Esophagus squamous epithelium (tissue), 5 donors: Measurements from ENCODE around the gene CNTN4. TPM values are rescaled to one million over a fixed set of nuclear protein-coding genes. Genes with fewer than 3 reads are reported as not detected.

Experiments used
- DNase-seq: peaks from one replicate; lab custom pipeline; 2025; lab: John Stamatoyannopoulos, UW
- H3K27ac ChIP-seq, 4 donors: fragments of 200-600 bp; sonication (generic); one replicate each; pipeline ENCODE4 v1.5.1; 2016 to 2019; ENCODE audit warnings: mild to moderate bottlenecking in 1 of 4
- H3K27me3 ChIP-seq, 4 donors: fragments of 200-600 bp; sonication (generic); 1 replicate in 3 of 4; 2 replicates in 1 of 4; pipeline versions ENCODE4 v1.5.1 to v1.6.0; 2017 to 2021; ENCODE audit warnings: antibody characterized with exemption in 1 of 4
- H3K36me3 ChIP-seq, 3 donors: fragments of 200-600 bp; sonication (generic); one replicate each; pipeline ENCODE4 v1.5.1; 2016 to 2019
- H3K4me1 ChIP-seq, 3 donors: fragments of 200-600 bp; sonication (generic); one replicate each; pipeline ENCODE4 v1.5.1; 2017 to 2019
- H3K4me3 ChIP-seq, 4 donors: fragments of 200-600 bp; sonication (generic); 1 replicate in 3 of 4; 2 replicates in 1 of 4; pipeline ENCODE4 v1.5.1; 2016 to 2019; ENCODE audit warnings: mild to moderate bottlenecking in 2 of 4, moderate library complexity in 1 of 4
- H3K9me3 ChIP-seq, 3 donors: fragments of 200-600 bp; sonication (generic); one replicate each; pipeline ENCODE4 v1.5.1; 2016 to 2019
- CTCF ChIP-seq, 6 experiments: fragments of 450-650 bp in 4 of 6; fragments of 200-600 bp in 2 of 6; sonication (generic) in 2 of 6; IDR thresholded peaks; one replicate each; pipeline ENCODE4 v1.5.1; 2016 to 2019; ENCODE audit warnings: antibody characterized with exemption in 6 of 6, mild to moderate bottlenecking in 4 of 6, moderate library complexity in 4 of 6
- POLR2A ChIP-seq, 4 donors: fragments of 450-650 bp; IDR thresholded peaks; one replicate each; pipeline ENCODE4 v1.6.1; 2017; ENCODE audit warnings: antibody characterized with exemption in 4 of 4, mild to moderate bottlenecking in 4 of 4, moderate library complexity in 3 of 4
- WGBS, 2 donors: methylation state at CpG; one replicate each; pipeline ENCODE4 v1.1.5; 2018; 5-methylcytosine and 5-hydroxymethylcytosine counted together
- intact Hi-C: fragments of 100-400 bp; cut with DNase I; formaldehyde crosslinking; loops from one replicate; pipeline ENCODE4 v1.15.0; 2022
- total RNA-seq, 4 donors: library from RNA; depleted of rRNA; stranded (reverse); fragments of >200 nt; gene quantifications; one replicate each; pipeline ENCODE4 v1.1.0, GENCODE V29; 2016
- donor health status: DM: yes; HTN: yes; CAD: no.

Gene CNTN4
- total RNA-seq, 4 donors from 2014 or later: 0.31 to 8.5 (median 3.5) TPM

GRCh38 chr3:2850701-2851100 is 752.0 kb downstream of the CNTN4 start:
- Histone ChIP-seq H3K4me1 (peaks cover 0 to 8% (median 0%) of the 10 kb centered on the region in 3 donors), H3K4me3 (no peak overlapping the region), H3K27ac (no peak overlapping the region), H3K36me3 (no peaks in the 10 kb centered on the region), H3K27me3 (no peaks in the 10 kb centered on the region), H3K9me3 (no peaks in the 10 kb centered on the region)
- TF ChIP-seq POLR2A (IDR thresholded peaks at IDR 0.05) (no peak), CTCF (IDR thresholded peaks at IDR 0.05) (no peak)
- intact Hi-C loops: no loop called here
- DNase-seq: no peak
- WGBS, 2 donors: 69 to 73% methylated on average over 2 of the region's 2 CpGs

- H3K4me3 ChIP-seq: no peak overlapping the region
- H3K27ac ChIP-seq: peak overlapping the region in 2 of 4 donors; percentile 22 to 36
- no peaks in the 10 kb centered on the region for H3K36me3 ChIP-seq
- intact Hi-C loops: no loop called here
- no peaks in the 10 kb centered on the region for H3K9me3 ChIP-seq
- no peaks in the 10 kb centered on the region for H3K27me3 ChIP-seq
- DNase-seq: no peak
- WGBS, 2 donors: 33 to 71% methylated on average over 3 of the region's 3 CpGs
- no peak for TF ChIP-seq CTCF (IDR thresholded peaks at IDR 0.05)
- no peak for TF ChIP-seq POLR2A (IDR thresholded peaks at IDR 0.05)
- H3K4me1 ChIP-seq: peaks cover 0 to 8% (median 0%) of the 10 kb centered on the region in 3 donors
Measured at GRCh38 chr3:2851361-2851760, 752.7 kb downstream of the CNTN4 start.

GRCh38 chr3:2851835-2852234 is 753.2 kb downstream of the CNTN4 start:
- intact Hi-C loops: no loop called here
- peaks cover 0 to 8% (median 0%) of the 10 kb centered on the region in 3 donors for H3K4me1 ChIP-seq
- TF ChIP-seq CTCF (IDR thresholded peaks at IDR 0.05): no peak
- no peak for TF ChIP-seq POLR2A (IDR thresholded peaks at IDR 0.05)
- no peaks in the 10 kb centered on the region for H3K9me3 ChIP-seq
- no peak overlapping the region for H3K4me3 ChIP-seq
- no peak for DNase-seq
- peak overlapping the region in 2 of 4 donors; percentile 22 to 36 for H3K27ac ChIP-seq
- no peaks in the 10 kb centered on the region for H3K27me3 ChIP-seq
- WGBS, 2 donors: 3% methylated on average over 1 of the region's 1 CpG
- H3K36me3 ChIP-seq: no peaks in the 10 kb centered on the region

GRCh38 chr3:2853651-2854050 is 755.0 kb downstream of the CNTN4 start:
- Histone ChIP-seq H3K4me1 (peaks cover 0 to 8% (median 0%) of the 10 kb centered on the region in 3 donors), H3K4me3 (no peak overlapping the region), H3K27me3 (no peaks in the 10 kb centered on the region), H3K27ac (no peak overlapping the region), H3K36me3 (no peaks in the 10 kb centered on the region), H3K9me3 (no peaks in the 10 kb centered on the region)
- DNase-seq: no peak
- no peak for TF ChIP-seq POLR2A (IDR thresholded peaks at IDR 0.05)
- TF ChIP-seq CTCF (IDR thresholded peaks at IDR 0.05): no peak
- intact Hi-C loops: no loop called here
- WGBS, 2 donors: 92 to 100% methylated on average over 4 to 5 of the region's 5 CpGs

GRCh38 chr3:2856138-2857133 is 757.8 kb downstream of the CNTN4 start:
- H3K4me3 ChIP-seq: no peak overlapping the region
- H3K27ac ChIP-seq: no peak overlapping the region
- no peaks in the 10 kb centered on the region for H3K27me3 ChIP-seq
- no peak for TF ChIP-seq POLR2A (IDR thresholded peaks at IDR 0.05)
- no peak for TF ChIP-seq CTCF (IDR thresholded peaks at IDR 0.05)
- intact Hi-C loops: no loop called here
- H3K36me3 ChIP-seq: no peaks in the 10 kb centered on the region
- H3K9me3 ChIP-seq: no peaks in the 10 kb centered on the region
- DNase-seq: no peak
- peaks cover 0 to 3% (median 0%) of the 10 kb centered on the region in 3 donors for H3K4me1 ChIP-seq
- 43 to 54% methylated on average over 11 to 12 of the region's 12 CpGs for WGBS, 2 donors
